ENCODE data around the gene THAP9.

DNA sequence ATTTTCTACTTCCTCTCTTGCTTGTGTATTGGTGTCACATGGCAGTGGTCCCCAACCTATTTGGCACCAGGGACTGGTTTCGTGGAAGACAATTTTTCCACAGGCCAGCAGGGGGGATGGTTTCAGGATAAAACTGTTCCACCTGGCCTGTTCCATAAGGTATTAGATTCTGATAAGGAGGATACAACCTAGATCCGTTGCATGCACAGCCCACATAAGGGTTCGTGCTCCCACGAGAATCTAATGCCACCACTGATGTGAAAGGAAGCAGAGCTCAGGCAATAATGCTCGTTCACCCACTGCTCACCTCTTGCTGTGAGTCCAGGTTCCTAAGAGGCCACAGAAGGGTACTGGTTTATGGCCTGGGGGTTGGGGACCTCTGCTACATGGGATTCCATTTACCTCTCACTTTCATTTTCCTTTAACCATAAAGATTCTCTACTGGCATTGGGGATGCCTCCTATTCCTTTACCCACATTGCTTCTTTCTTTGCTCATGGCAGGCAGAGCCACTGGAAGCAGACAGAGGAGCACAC is 47.7 kb upstream of the THAP9 start:
- TF ChIP-seq, protein P1, sequence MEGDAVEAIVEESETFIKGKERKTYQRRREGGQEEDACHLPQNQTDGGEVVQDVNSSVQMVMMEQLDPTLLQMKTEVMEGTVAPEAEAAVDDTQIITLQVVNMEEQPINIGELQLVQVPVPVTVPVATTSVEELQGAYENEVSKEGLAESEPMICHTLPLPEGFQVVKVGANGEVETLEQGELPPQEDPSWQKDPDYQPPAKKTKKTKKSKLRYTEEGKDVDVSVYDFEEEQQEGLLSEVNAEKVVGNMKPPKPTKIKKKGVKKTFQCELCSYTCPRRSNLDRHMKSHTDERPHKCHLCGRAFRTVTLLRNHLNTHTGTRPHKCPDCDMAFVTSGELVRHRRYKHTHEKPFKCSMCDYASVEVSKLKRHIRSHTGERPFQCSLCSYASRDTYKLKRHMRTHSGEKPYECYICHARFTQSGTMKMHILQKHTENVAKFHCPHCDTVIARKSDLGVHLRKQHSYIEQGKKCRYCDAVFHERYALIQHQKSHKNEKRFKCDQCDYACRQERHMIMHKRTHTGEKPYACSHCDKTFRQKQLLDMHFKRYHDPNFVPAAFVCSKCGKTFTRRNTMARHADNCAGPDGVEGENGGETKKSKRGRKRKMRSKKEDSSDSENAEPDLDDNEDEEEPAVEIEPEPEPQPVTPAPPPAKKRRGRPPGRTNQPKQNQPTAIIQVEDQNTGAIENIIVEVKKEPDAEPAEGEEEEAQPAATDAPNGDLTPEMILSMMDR (conservative IDR thresholded peaks at IDR 0.05), result no peak
- TF ChIP-seq EZH2 (IDR thresholded peaks at IDR 0.05; ENCODE audit: low read depth), result no peak
